ENCODE results near the gene ADIPOR2.
"Not testable (repeated sequence)": the region's sequence is repeated elsewhere in the genome, so short reads cannot be mapped to it uniquely, and the experiment has no call there.

ADIPOR2 gene

GRCh38 chr12:1719139-1719538, 28.3 kb downstream of the ADIPOR2 start:
- Histone ChIP-seq H3K4me1 (no peaks in the 10 kb centered on the region), H3K27me3 (ENCODE audit: low read depth) (no peaks in the 10 kb centered on the region), H3K4me3 (no peak overlapping the region), H3K36me3 (replicated peaks) (no peaks in the 10 kb centered on the region; the same call in 1 of the 2 replicates), H3K9me3 (no peaks in the 10 kb centered on the region)
- in situ Hi-C loops (cut with MboI; ENCODE audit: low sequenced_read_pairs): no loop called here
- no peak for DNase-seq (ENCODE audit: low spot score in 2 of 2)

- Histone ChIP-seq H3K36me3 (replicated peaks) (no peaks in the 10 kb centered on the region; the same call in 1 of the 2 replicates), H3K4me3 (no peak overlapping the region), H3K27me3 (ENCODE audit: low read depth) (no peaks in the 10 kb centered on the region), H3K4me1 (no peaks in the 10 kb centered on the region), H3K9me3 (no peaks in the 10 kb centered on the region)
- no peak for DNase-seq (ENCODE audit: low spot score in 2 of 2)
- in situ Hi-C loops (cut with MboI; ENCODE audit: low sequenced_read_pairs): no loop called here
Observed at GRCh38 chr12:1720494-1720893, 29.6 kb downstream of the ADIPOR2 start.

GRCh38 chr12:1723721-1724120, 32.9 kb downstream of the ADIPOR2 start:
- Histone ChIP-seq H3K4me3 (no peak overlapping the region), H3K4me1 (no peaks in the 10 kb centered on the region), H3K9me3 (no peaks in the 10 kb centered on the region), H3K36me3 (replicated peaks) (no peaks in the 10 kb centered on the region; the same call in 1 of the 2 replicates), H3K27me3 (ENCODE audit: low read depth) (no peaks in the 10 kb centered on the region)
- DNase-seq (ENCODE audit: low spot score in 2 of 2): no peak
- in situ Hi-C loops (cut with MboI; ENCODE audit: low sequenced_read_pairs): no loop called here

- H3K27me3 ChIP-seq (ENCODE audit: low read depth): no peaks in the 10 kb centered on the region
- no peaks in the 10 kb centered on the region for H3K4me1 ChIP-seq
- no peaks in the 10 kb centered on the region for H3K9me3 ChIP-seq
- H3K36me3 ChIP-seq (replicated peaks): no peaks in the 10 kb centered on the region; the same call in 1 of the 2 replicates
- in situ Hi-C loops (cut with MboI; ENCODE audit: low sequenced_read_pairs): no loop called here
- H3K4me3 ChIP-seq: no peak overlapping the region
- DNase-seq (ENCODE audit: low spot score in 2 of 2): no peak
Observed at GRCh38 chr12:1724250-1724649, 33.4 kb downstream of the ADIPOR2 start.

GRCh38 chr12:1726753-1727152, 35.9 kb downstream of the ADIPOR2 start:
- Histone ChIP-seq H3K36me3 (replicated peaks) (no peaks in the 10 kb centered on the region; the same call in 1 of the 2 replicates), H3K9me3 (no peaks in the 10 kb centered on the region), H3K4me1 (no peaks in the 10 kb centered on the region), H3K27me3 (ENCODE audit: low read depth) (no peaks in the 10 kb centered on the region), H3K4me3 (no peak overlapping the region)
- no peak for DNase-seq (ENCODE audit: low spot score in 2 of 2)
- in situ Hi-C loops (cut with MboI; ENCODE audit: low sequenced_read_pairs): no loop called here

GRCh38 chr12:1728824-1729223, 38.0 kb downstream of the ADIPOR2 start:
- Histone ChIP-seq H3K4me3 (no peak overlapping the region), H3K4me1 (no peaks in the 10 kb centered on the region), H3K9me3 (no peaks in the 10 kb centered on the region), H3K36me3 (replicated peaks) (no peaks in the 10 kb centered on the region; the same call in 1 of the 2 replicates), H3K27me3 (ENCODE audit: low read depth) (no peaks in the 10 kb centered on the region)
- no peak for DNase-seq (ENCODE audit: low spot score in 2 of 2)
- in situ Hi-C loops (cut with MboI; ENCODE audit: low sequenced_read_pairs): no loop called here

GRCh38 chr12:1731019-1731687, 40.3 kb downstream of the ADIPOR2 start:
- H3K4me3 ChIP-seq: no peak overlapping the region
- H3K4me1 ChIP-seq: no peaks in the 10 kb centered on the region
- no peaks in the 10 kb centered on the region for H3K27me3 ChIP-seq (ENCODE audit: low read depth)
- no peaks in the 10 kb centered on the region for H3K9me3 ChIP-seq
- no peak for DNase-seq (ENCODE audit: low spot score in 2 of 2)
- H3K36me3 ChIP-seq (replicated peaks): no peaks in the 10 kb centered on the region
- in situ Hi-C loops (cut with MboI; ENCODE audit: low sequenced_read_pairs): no loop called here

GRCh38 chr12:1731688-1732078, 40.8 kb downstream of the ADIPOR2 start:
- H3K4me3 ChIP-seq; H3K36me3 ChIP-seq (replicated peaks); H3K4me1 ChIP-seq; in situ Hi-C loops (cut with MboI; ENCODE audit: low sequenced_read_pairs); DNase-seq (ENCODE audit: low spot score in 2 of 2); H3K9me3 ChIP-seq; H3K27me3 ChIP-seq (ENCODE audit: low read depth): not testable (repeated sequence)

- Histone ChIP-seq H3K4me1 (no peaks in the 10 kb centered on the region), H3K4me3 (no peak overlapping the region), H3K9me3 (no peaks in the 10 kb centered on the region), H3K36me3 (replicated peaks) (no peaks in the 10 kb centered on the region), H3K27me3 (ENCODE audit: low read depth) (no peaks in the 10 kb centered on the region)
- in situ Hi-C loops (cut with MboI; ENCODE audit: low sequenced_read_pairs): no loop called here
- no peak for DNase-seq (ENCODE audit: low spot score in 2 of 2)
Observed at GRCh38 chr12:1732914-1733313, 42.0 kb downstream of the ADIPOR2 start.

- DNase-seq (ENCODE audit: low spot score in 2 of 2); H3K4me3 ChIP-seq; H3K9me3 ChIP-seq; in situ Hi-C loops (cut with MboI; ENCODE audit: low sequenced_read_pairs); H3K27me3 ChIP-seq (ENCODE audit: low read depth); H3K4me1 ChIP-seq; H3K36me3 ChIP-seq (replicated peaks): not testable (repeated sequence)
Observed at GRCh38 chr12:1733712-1734111, 42.8 kb downstream of the ADIPOR2 start.

GRCh38 chr12:1737652-1738286, 46.9 kb downstream of the ADIPOR2 start:
- Histone ChIP-seq H3K4me1 (peaks cover 22% of the 10 kb centered on the region), H3K4me3 (no peak overlapping the region), H3K27me3 (ENCODE audit: low read depth) (no peaks in the 10 kb centered on the region), H3K36me3 (replicated peaks) (no peaks in the 10 kb centered on the region), H3K9me3 (no peaks in the 10 kb centered on the region)
- DNase-seq (ENCODE audit: low spot score in 2 of 2): no peak
- in situ Hi-C loops (cut with MboI; ENCODE audit: low sequenced_read_pairs): no loop called here

- Histone ChIP-seq H3K36me3 (replicated peaks) (no peaks in the 10 kb centered on the region), H3K27me3 (ENCODE audit: low read depth) (no peaks in the 10 kb centered on the region), H3K4me3 (no peak overlapping the region), H3K9me3 (no peaks in the 10 kb centered on the region), H3K4me1 (peaks cover 22% of the 10 kb centered on the region)
- in situ Hi-C loops (cut with MboI; ENCODE audit: low sequenced_read_pairs): no loop called here
- DNase-seq (ENCODE audit: low spot score in 2 of 2): no peak
Observed at GRCh38 chr12:1738446-1738845, 47.6 kb downstream of the ADIPOR2 start.

- H3K27me3 ChIP-seq (ENCODE audit: low read depth): no peaks in the 10 kb centered on the region
Observed at GRCh38 chr12:1739368-1739767, 48.5 kb downstream of the ADIPOR2 start.

GRCh38 chr12:1740161-1740948, 49.5 kb downstream of the ADIPOR2 start:
- H3K4me3 ChIP-seq: no peak overlapping the region
- no peak for DNase-seq (ENCODE audit: low spot score in 2 of 2)
- in situ Hi-C loops (cut with MboI; ENCODE audit: low sequenced_read_pairs): no loop called here
- H3K9me3 ChIP-seq: no peaks in the 10 kb centered on the region
- H3K36me3 ChIP-seq (replicated peaks): no peaks in the 10 kb centered on the region
- H3K4me1 ChIP-seq: peaks cover 22% of the 10 kb centered on the region
- H3K27me3 ChIP-seq (ENCODE audit: low read depth): no peaks in the 10 kb centered on the region

More at GRCh38 chr12:1739368-1739767, 48.5 kb downstream of the ADIPOR2 start:
- H3K4me3 ChIP-seq: no peak overlapping the region
- in situ Hi-C loops (cut with MboI; ENCODE audit: low sequenced_read_pairs): no loop called here
- H3K9me3 ChIP-seq: no peaks in the 10 kb centered on the region
- peaks cover 22% of the 10 kb centered on the region for H3K4me1 ChIP-seq
- no peaks in the 10 kb centered on the region for H3K36me3 ChIP-seq (replicated peaks)
- no peak for DNase-seq (ENCODE audit: low spot score in 2 of 2)
